Suprapubic skin (tissue), 3 donors: ENCODE measurements around the gene MRLN.

Experiments used
- POLR2A ChIP-seq, 2 donors: fragments of 450-650 bp; IDR thresholded peaks; one replicate each; pipeline ENCODE4 v1.6.1; 2017; ENCODE audit warnings: antibody characterized with exemption in 2 of 2, mild to moderate bottlenecking in 2 of 2, moderate library complexity in 2 of 2
- TF ChIP-seq, protein P1 (sequence below), 2 donors: fragments of 200-600 bp in 1 of 2; fragments of 450-650 bp in 1 of 2; sonication (generic) in 1 of 2; IDR thresholded peaks; one replicate each; pipeline ENCODE4 v1.5.1; 2016 to 2019; ENCODE audit warnings: antibody characterized with exemption in 2 of 2, mild to moderate bottlenecking in 1 of 2, moderate library complexity in 1 of 2

DNA sequence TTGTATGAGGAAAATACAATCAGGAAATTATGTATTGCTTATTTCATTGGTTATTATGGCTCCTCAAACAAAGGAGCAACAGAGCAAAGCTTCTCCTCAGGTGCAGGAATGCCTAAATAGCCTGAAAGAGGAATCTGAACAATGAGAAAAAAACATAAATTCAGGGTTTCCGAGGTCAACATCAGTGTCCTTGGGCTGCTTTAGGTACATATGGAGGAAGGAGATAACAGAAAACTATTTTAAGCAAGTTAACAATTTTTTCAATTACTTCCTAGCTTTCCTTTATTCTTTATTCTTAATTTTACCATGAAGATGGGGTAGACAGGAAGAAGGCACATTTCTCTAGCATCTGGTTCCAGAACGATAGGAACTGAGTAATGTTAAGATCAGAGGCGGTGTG is 57.6 kb downstream of the MRLN start:
- TF ChIP-seq, protein P1, sequence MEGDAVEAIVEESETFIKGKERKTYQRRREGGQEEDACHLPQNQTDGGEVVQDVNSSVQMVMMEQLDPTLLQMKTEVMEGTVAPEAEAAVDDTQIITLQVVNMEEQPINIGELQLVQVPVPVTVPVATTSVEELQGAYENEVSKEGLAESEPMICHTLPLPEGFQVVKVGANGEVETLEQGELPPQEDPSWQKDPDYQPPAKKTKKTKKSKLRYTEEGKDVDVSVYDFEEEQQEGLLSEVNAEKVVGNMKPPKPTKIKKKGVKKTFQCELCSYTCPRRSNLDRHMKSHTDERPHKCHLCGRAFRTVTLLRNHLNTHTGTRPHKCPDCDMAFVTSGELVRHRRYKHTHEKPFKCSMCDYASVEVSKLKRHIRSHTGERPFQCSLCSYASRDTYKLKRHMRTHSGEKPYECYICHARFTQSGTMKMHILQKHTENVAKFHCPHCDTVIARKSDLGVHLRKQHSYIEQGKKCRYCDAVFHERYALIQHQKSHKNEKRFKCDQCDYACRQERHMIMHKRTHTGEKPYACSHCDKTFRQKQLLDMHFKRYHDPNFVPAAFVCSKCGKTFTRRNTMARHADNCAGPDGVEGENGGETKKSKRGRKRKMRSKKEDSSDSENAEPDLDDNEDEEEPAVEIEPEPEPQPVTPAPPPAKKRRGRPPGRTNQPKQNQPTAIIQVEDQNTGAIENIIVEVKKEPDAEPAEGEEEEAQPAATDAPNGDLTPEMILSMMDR (IDR thresholded peaks at IDR 0.05) = no peak
- TF ChIP-seq POLR2A (IDR thresholded peaks at IDR 0.05) = no peak
